ENCODE data around the gene ARHGEF17. TPM values are rescaled to one million over a fixed set of nuclear protein-coding genes. Genes with fewer than 3 reads are reported as not detected.

Gene ARHGEF17
- total RNA-seq, 1 donor from 2014 or later: 19.9 TPM

GRCh38 chr11:73262851-73263495, 45.1 kb upstream of the ARHGEF17 start:
- Histone ChIP-seq H3K36me3 (no peaks in the 10 kb centered on the region), H3K79me2 (ENCODE audit: low read depth) (no peaks in the 10 kb centered on the region), H3K4me2 (no peak overlapping the region), H3K27ac (no peak overlapping the region), H3K4me3 (no peak overlapping the region), H3K9me3 (ENCODE audit: low read depth) (no peaks in the 10 kb centered on the region), H3K4me1 (peaks cover 8% of the 10 kb centered on the region), H4K20me1 (ENCODE audit: low read depth) (no peaks in the 10 kb centered on the region), H3K27me3 (peaks cover 43% of the 10 kb centered on the region), H3K9ac (no peak overlapping the region), H2AFZ (replicated peaks) (no peak overlapping the region), H3F3A (ENCODE audit: low read depth) (no peaks in the 10 kb centered on the region)
- DNase-seq (ENCODE audit: low spot score): no peak
- Mint-ChIP-seq H3K27me3 (ENCODE audit: insufficient read depth, low read depth) (peaks cover 18% of the 10 kb centered on the region), H3K4me3 (no peak overlapping the region), H3K27ac (no peak overlapping the region), H3K4me1 (peaks cover 29% of the 10 kb centered on the region), H3K36me3 (no peaks in the 10 kb centered on the region), H3K9me3 (no peaks in the 10 kb centered on the region)
- no peak for TF ChIP-seq EZH2phosphoT487 (IDR thresholded peaks at IDR 0.05)
- TF ChIP-seq, protein P1, sequence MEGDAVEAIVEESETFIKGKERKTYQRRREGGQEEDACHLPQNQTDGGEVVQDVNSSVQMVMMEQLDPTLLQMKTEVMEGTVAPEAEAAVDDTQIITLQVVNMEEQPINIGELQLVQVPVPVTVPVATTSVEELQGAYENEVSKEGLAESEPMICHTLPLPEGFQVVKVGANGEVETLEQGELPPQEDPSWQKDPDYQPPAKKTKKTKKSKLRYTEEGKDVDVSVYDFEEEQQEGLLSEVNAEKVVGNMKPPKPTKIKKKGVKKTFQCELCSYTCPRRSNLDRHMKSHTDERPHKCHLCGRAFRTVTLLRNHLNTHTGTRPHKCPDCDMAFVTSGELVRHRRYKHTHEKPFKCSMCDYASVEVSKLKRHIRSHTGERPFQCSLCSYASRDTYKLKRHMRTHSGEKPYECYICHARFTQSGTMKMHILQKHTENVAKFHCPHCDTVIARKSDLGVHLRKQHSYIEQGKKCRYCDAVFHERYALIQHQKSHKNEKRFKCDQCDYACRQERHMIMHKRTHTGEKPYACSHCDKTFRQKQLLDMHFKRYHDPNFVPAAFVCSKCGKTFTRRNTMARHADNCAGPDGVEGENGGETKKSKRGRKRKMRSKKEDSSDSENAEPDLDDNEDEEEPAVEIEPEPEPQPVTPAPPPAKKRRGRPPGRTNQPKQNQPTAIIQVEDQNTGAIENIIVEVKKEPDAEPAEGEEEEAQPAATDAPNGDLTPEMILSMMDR (IDR thresholded peaks at IDR 0.05): no peak
- TF ChIP-seq EZH2 (IDR thresholded peaks at IDR 0.05): no peak

- Mint-ChIP-seq H3K27me3 (ENCODE audit: insufficient read depth, low read depth) (peaks cover 18% of the 10 kb centered on the region), H3K9me3 (no peaks in the 10 kb centered on the region), H3K4me3 (no peak overlapping the region), H3K36me3 (no peaks in the 10 kb centered on the region), H3K4me1 (peaks cover 25% of the 10 kb centered on the region), H3K27ac (no peak overlapping the region)
- peaks cover 43% of the 10 kb centered on the region for H3K27me3 ChIP-seq
- no peaks in the 10 kb centered on the region for H3K36me3 ChIP-seq
- no peak for DNase-seq (ENCODE audit: low spot score)
- H3F3A ChIP-seq (ENCODE audit: low read depth): no peaks in the 10 kb centered on the region
- H3K4me2 ChIP-seq: no peak overlapping the region
- H3K27ac ChIP-seq: no peak overlapping the region
- TF ChIP-seq EZH2 (IDR thresholded peaks at IDR 0.05): no peak
- TF ChIP-seq, protein P1 (IDR thresholded peaks at IDR 0.05): no peak
- no peak for TF ChIP-seq EZH2phosphoT487 (IDR thresholded peaks at IDR 0.05)
- no peak overlapping the region for H3K4me3 ChIP-seq
- no peaks in the 10 kb centered on the region for H3K9me3 ChIP-seq (ENCODE audit: low read depth)
- no peak overlapping the region for H2AFZ ChIP-seq (replicated peaks)
- peaks cover 3% of the 10 kb centered on the region for H3K4me1 ChIP-seq
- no peaks in the 10 kb centered on the region for H4K20me1 ChIP-seq (ENCODE audit: low read depth)
- no peak overlapping the region for H3K9ac ChIP-seq
- no peaks in the 10 kb centered on the region for H3K79me2 ChIP-seq (ENCODE audit: low read depth)
Measured at GRCh38 chr11:73263640-73264039, 44.4 kb upstream of the ARHGEF17 start.

GRCh38 chr11:73265278-73265810, 42.7 kb upstream of the ARHGEF17 start:
- no peaks in the 10 kb centered on the region for H3K9me3 Mint-ChIP-seq
- no peak overlapping the region for H3K27ac Mint-ChIP-seq
- no peak for DNase-seq (ENCODE audit: low spot score)
- H3K27me3 Mint-ChIP-seq (ENCODE audit: insufficient read depth, low read depth): peaks cover 16% of the 10 kb centered on the region
- Histone ChIP-seq H3K36me3 (no peaks in the 10 kb centered on the region), H3K27me3 (peaks cover 43% of the 10 kb centered on the region), H3K4me1 (peaks cover 3% of the 10 kb centered on the region), H3F3A (ENCODE audit: low read depth) (no peaks in the 10 kb centered on the region), H3K4me2 (no peak overlapping the region), H3K9ac (no peak overlapping the region), H3K4me3 (no peak overlapping the region), H4K20me1 (ENCODE audit: low read depth) (no peaks in the 10 kb centered on the region), H3K9me3 (ENCODE audit: low read depth) (no peaks in the 10 kb centered on the region), H3K27ac (no peak overlapping the region), H3K79me2 (ENCODE audit: low read depth) (no peaks in the 10 kb centered on the region), H2AFZ (replicated peaks) (no peak overlapping the region)
- no peaks in the 10 kb centered on the region for H3K36me3 Mint-ChIP-seq
- no peak for TF ChIP-seq EZH2 (IDR thresholded peaks at IDR 0.05)
- TF ChIP-seq, protein P1 (IDR thresholded peaks at IDR 0.05): no peak
- TF ChIP-seq EZH2phosphoT487 (IDR thresholded peaks at IDR 0.05): no peak
- H3K4me3 Mint-ChIP-seq: no peak overlapping the region
- H3K4me1 Mint-ChIP-seq: peaks cover 21% of the 10 kb centered on the region

All from neural progenitor cell (in vitro differentiated cells).